ENCODE results near the gene AVEN. TPM values are rescaled to one million over a fixed set of nuclear protein-coding genes. Genes with fewer than 3 reads are reported as not detected.

Gene AVEN
- polyA plus RNA-seq, 1 donor (not counting 4 experiments of a cell fraction or from before 2014, with no cell fraction given) = 16.6 TPM

DNA sequence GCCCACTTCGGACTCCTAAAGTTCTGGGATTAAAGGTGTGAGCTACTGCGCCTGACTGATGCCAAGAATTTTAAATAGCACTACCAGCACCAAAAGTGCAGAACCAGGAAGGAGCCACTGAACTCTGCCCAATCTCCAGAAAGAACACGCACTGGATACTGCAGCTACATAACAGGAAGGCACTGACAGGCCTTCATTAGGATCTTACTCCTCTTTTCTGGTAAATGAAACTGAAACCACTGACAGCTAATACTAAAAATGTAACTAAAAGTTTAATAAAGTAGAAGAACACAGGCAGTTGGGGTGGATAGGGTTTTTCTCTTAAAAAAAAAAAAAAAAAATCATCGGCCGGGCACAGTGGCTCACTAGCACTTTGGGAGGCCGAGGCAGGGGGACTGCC is 144.8 kb downstream of the AVEN start:
- Histone ChIP-seq H3K36me3 (ENCODE audit: control insufficient read depth in 2 of 2, extremely low read depth in 1 of 2, insufficient read depth in 2 of 2, low read length in 2 of 2) (no peaks in the 10 kb centered on the region), H3K4me3 (ENCODE audit: control insufficient read depth in 2 of 3, extremely low read depth in 1 of 3, insufficient read depth in 2 of 3, low read depth in 1 of 3, low read length in 3 of 3) (no peak overlapping the region), H3K27me3 (ENCODE audit: control insufficient read depth, extremely low read depth, insufficient read depth, low read length) (no peaks in the 10 kb centered on the region), H3K79me2 (ENCODE audit: control insufficient read depth, insufficient read depth, low read length) (no peaks in the 10 kb centered on the region), H3K9ac (ENCODE audit: control insufficient read depth, extremely low read depth, insufficient read depth, low read length) (no peak overlapping the region), H3K4me1 (ENCODE audit: control insufficient read depth, extremely low read depth, insufficient read depth, low read length) (no peaks in the 10 kb centered on the region), H2AFZ (ENCODE audit: control insufficient read depth, low read length) (no peak overlapping the region), H3K9me1 (ENCODE audit: control insufficient read depth, extremely low read depth, insufficient read depth, low read length) (no peaks in the 10 kb centered on the region), H3K4me2 (ENCODE audit: control insufficient read depth, extremely low read depth, insufficient read depth, low read depth, low read length) (no peak overlapping the region), H3K9me3 (ENCODE audit: control insufficient read depth, low read depth, low read length) (no peaks in the 10 kb centered on the region), H4K20me1 (ENCODE audit: control insufficient read depth, extremely low read depth, insufficient read depth, low read length) (no peaks in the 10 kb centered on the region), H3K27ac (ENCODE audit: control insufficient read depth, insufficient read depth, low read length) (no peak overlapping the region)
- dilution Hi-C loops (cut with MboI; ENCODE audit: extremely low pct_ligation_motif_present, low sequenced_read_pairs) = no loop called here
- DNase-seq (ENCODE audit: low read depth, low spot score) = no peak
- no peak for FAIRE-seq
- TF ChIP-seq CTCF (optimal IDR thresholded peaks at IDR 0.05 in 1 of 3, IDR thresholded peaks at IDR 0.05 in 1 of 3, conservative IDR thresholded peaks at IDR 0.05 in 1 of 3; ENCODE audit: extremely low read depth in 1 of 3, insufficient read depth in 2 of 3, low read length in 3 of 3) = no peak
- no peak for TF ChIP-seq EZH2 (IDR thresholded peaks at IDR 0.05; ENCODE audit: low read length)

- Histone ChIP-seq H3K4me1 (ENCODE audit: control insufficient read depth, extremely low read depth, insufficient read depth, low read length) (no peaks in the 10 kb centered on the region), H3K27me3 (ENCODE audit: control insufficient read depth, extremely low read depth, insufficient read depth, low read length) (no peaks in the 10 kb centered on the region), H3K9ac (ENCODE audit: control insufficient read depth, extremely low read depth, insufficient read depth, low read length) (no peak overlapping the region), H4K20me1 (ENCODE audit: control insufficient read depth, extremely low read depth, insufficient read depth, low read length) (no peaks in the 10 kb centered on the region), H2AFZ (ENCODE audit: control insufficient read depth, low read length) (no peak overlapping the region), H3K79me2 (ENCODE audit: control insufficient read depth, insufficient read depth, low read length) (no peaks in the 10 kb centered on the region), H3K9me3 (ENCODE audit: control insufficient read depth, low read depth, low read length) (no peaks in the 10 kb centered on the region), H3K4me2 (ENCODE audit: control insufficient read depth, extremely low read depth, insufficient read depth, low read depth, low read length) (no peak overlapping the region), H3K9me1 (ENCODE audit: control insufficient read depth, extremely low read depth, insufficient read depth, low read length) (no peaks in the 10 kb centered on the region), H3K4me3 (ENCODE audit: control insufficient read depth in 2 of 3, extremely low read depth in 1 of 3, insufficient read depth in 2 of 3, low read depth in 1 of 3, low read length in 3 of 3) (no peak overlapping the region), H3K27ac (ENCODE audit: control insufficient read depth, insufficient read depth, low read length) (no peak overlapping the region), H3K36me3 (ENCODE audit: control insufficient read depth in 2 of 2, extremely low read depth in 1 of 2, insufficient read depth in 2 of 2, low read length in 2 of 2) (no peaks in the 10 kb centered on the region)
- dilution Hi-C loops (cut with MboI; ENCODE audit: extremely low pct_ligation_motif_present, low sequenced_read_pairs) = no loop called here
- DNase-seq (ENCODE audit: low read depth, low spot score) (no peak), FAIRE-seq (no peak)
- no peak for TF ChIP-seq CTCF (optimal IDR thresholded peaks at IDR 0.05 in 1 of 3, IDR thresholded peaks at IDR 0.05 in 1 of 3, conservative IDR thresholded peaks at IDR 0.05 in 1 of 3; ENCODE audit: extremely low read depth in 1 of 3, insufficient read depth in 2 of 3, low read length in 3 of 3)
- no peak for TF ChIP-seq EZH2 (IDR thresholded peaks at IDR 0.05; ENCODE audit: low read length)
Observed at GRCh38 chr15:33888176-33888575, 150.8 kb downstream of the AVEN start.
